Keratinocyte (primary cell): ENCODE results near the gene SYNC. TPM values are rescaled to one million over a fixed set of nuclear protein-coding genes. Genes with fewer than 3 reads are reported as not detected.

Source experiments
- DNase-seq: peaks from one replicate; pipeline ENCODE4 v3.0.0-alpha.2; 2011; ENCODE audit warnings: low read depth, missing footprints, low spot score
- FAIRE-seq: peaks from 2 replicates; lab custom pipeline; 2011; peaks lifted over from hg19 to GRCh38; lab: Jason Lieb, UNC
- H2AFZ ChIP-seq: 2 replicates; pipeline ENCODE4 v1.6.0; 2012; ENCODE audit warnings: low read length, control low read depth, inconsistent platforms; ENCODE audit not compliant: control insufficient read depth
- H3K27ac ChIP-seq: 2 replicates; pipeline ENCODE4 v1.5.1; 2011; ENCODE audit warnings: low read length; ENCODE audit not compliant: control insufficient read depth, insufficient read depth
- H3K27me3 ChIP-seq: 3 replicates; pipeline ENCODE4 v1.6.0; 2011; ENCODE audit warnings: low read length; ENCODE audit not compliant: control insufficient read depth, insufficient read depth; ENCODE audit errors: extremely low read depth
- H3K36me3 ChIP-seq, 2 experiments: 2 replicates in 1 of 2; 3 replicates in 1 of 2; pipeline ENCODE4 v1.5.1; 2011; ENCODE audit warnings: low read length in 2 of 2, mild to moderate bottlenecking in 1 of 2; ENCODE audit not compliant: control insufficient read depth in 2 of 2, insufficient read depth in 2 of 2; ENCODE audit errors: extremely low read depth in 1 of 2
- H3K4me1 ChIP-seq: 3 replicates; pipeline ENCODE4 v1.5.1; 2011; ENCODE audit warnings: low read length; ENCODE audit not compliant: control insufficient read depth, insufficient read depth; ENCODE audit errors: extremely low read depth
- H3K4me2 ChIP-seq: 3 replicates; pipeline ENCODE4 v1.6.0; 2011; ENCODE audit warnings: low read depth, low read length; ENCODE audit not compliant: control insufficient read depth, insufficient read depth; ENCODE audit errors: extremely low read depth
- H3K4me3 ChIP-seq, 3 experiments: fragments of 200-600 bp in 1 of 3; sonication (generic) in 1 of 3; 2 replicates in 2 of 3; 3 replicates in 1 of 3; pipeline ENCODE4 v1.5.1; 2011 to 2016; ENCODE audit warnings: low read length in 3 of 3, mild to moderate bottlenecking in 3 of 3, control low read depth in 2 of 3, inconsistent platforms in 1 of 3, low read depth in 1 of 3, mixed read lengths in 1 of 3, mixed run types in 1 of 3, moderate library complexity in 1 of 3; ENCODE audit not compliant: control insufficient read depth in 2 of 3, insufficient read depth in 2 of 3; ENCODE audit errors: extremely low read depth in 1 of 3
- H3K79me2 ChIP-seq: 2 replicates; pipeline ENCODE4 v1.6.0; 2012; ENCODE audit warnings: low read length; ENCODE audit not compliant: control insufficient read depth, insufficient read depth
- H3K9ac ChIP-seq: 3 replicates; pipeline ENCODE4 v1.6.0; 2011; ENCODE audit warnings: low read length; ENCODE audit not compliant: control insufficient read depth, insufficient read depth; ENCODE audit errors: extremely low read depth
- H3K9me1 ChIP-seq: 3 replicates; pipeline ENCODE4 v1.6.0; 2011; ENCODE audit warnings: low read length; ENCODE audit not compliant: control insufficient read depth, insufficient read depth; ENCODE audit errors: extremely low read depth
- H3K9me3 ChIP-seq: 2 replicates; pipeline ENCODE4 v1.5.1; 2012; ENCODE audit warnings: low read depth, low read length; ENCODE audit not compliant: control insufficient read depth
- H4K20me1 ChIP-seq: 3 replicates; pipeline ENCODE4 v1.6.0; 2011; ENCODE audit warnings: low read length; ENCODE audit not compliant: control insufficient read depth, insufficient read depth; ENCODE audit errors: extremely low read depth
- EZH2 ChIP-seq: IDR thresholded peaks from one replicate; pipeline ENCODE4 v1.6.1; 2012; ENCODE audit warnings: inconsistent platforms, mild to moderate bottlenecking, low read length, moderate library complexity
- dilution Hi-C: fragments of 300-500 bp; cut with MboI; formaldehyde crosslinking; loops from one replicate; pipeline ENCODE4 v1.7.0; 2020; ENCODE audit warnings: low sequenced_read_pairs; ENCODE audit not compliant: extremely low pct_ligation_motif_present
- polyA plus RNA-seq, 5 experiments: library from polyadenylated mRNA; depleted of rRNA in 3 of 5; stranded (reverse) in 3 of 5; stranded (forward) in 1 of 5; unstranded in 1 of 5; fragments of >200 nt; gene quantifications; 1 replicate in 1 of 5; 2 replicates in 3 of 5; 3 replicates in 1 of 5; pipeline versions ENCODE4 v1.2.1 to v1.2.3, GENCODE V29; 2011 to 2012; ENCODE audit warnings: missing spikeins in 2 of 5, low read depth in 1 of 5, low replicate concordance in 1 of 5
- TF ChIP-seq, protein P1 (sequence below), 3 experiments: IDR thresholded peaks in 1 of 3; conservative IDR thresholded peaks in 1 of 3; optimal IDR thresholded peaks in 1 of 3; 2 replicates in 2 of 3; 3 replicates in 1 of 3; pipeline versions ENCODE3 to v1.5.1; 2011; ENCODE audit warnings: low read length in 3 of 3, mild to moderate bottlenecking in 3 of 3, moderate library complexity in 2 of 3, control low read depth in 1 of 3, inconsistent platforms in 1 of 3; ENCODE audit not compliant: insufficient read depth in 2 of 3; ENCODE audit errors: extremely low read depth in 1 of 3

The SYNC gene
- polyA plus RNA-seq, 1 donor (not counting 4 experiments of a cell fraction or from before 2014, with no cell fraction given), result 11.2 TPM

DNA sequence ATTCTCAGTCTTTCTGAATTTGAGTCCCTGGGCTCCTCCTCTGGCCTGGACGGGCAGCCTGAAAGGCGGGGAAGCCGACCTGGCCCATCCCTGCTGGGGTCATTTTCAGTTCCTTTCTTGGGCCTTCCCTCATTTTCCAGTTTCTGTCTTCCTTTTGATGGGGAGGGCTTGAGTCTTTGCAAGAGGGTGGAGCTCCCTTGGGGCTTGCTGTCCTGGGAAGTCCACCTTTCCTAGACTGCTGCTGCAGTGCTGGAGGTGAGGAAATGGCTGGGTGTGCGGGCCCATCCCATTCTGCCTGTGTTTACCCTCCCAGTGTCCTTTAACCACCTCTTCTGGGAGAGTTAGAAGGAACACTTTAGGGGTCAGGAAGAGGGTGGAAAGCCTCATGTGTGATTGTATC is 40.4 kb upstream of the SYNC start:
- Histone ChIP-seq H3K9me1 (no peaks in the 10 kb centered on the region), H3K27ac (peak overlapping the region; percentile 81), H3K9ac (peak overlapping the region; percentile 87), H2AFZ (no peak overlapping the region), H3K4me2 (peak overlapping the region; percentile 99), H3K27me3 (no peaks in the 10 kb centered on the region), H3K36me3 (peaks cover 7 to 10% of the 10 kb centered on the region in 2 experiments), H4K20me1 (peaks cover 5% of the 10 kb centered on the region), H3K9me3 (no peaks in the 10 kb centered on the region), H3K4me1 (peaks cover 23% of the 10 kb centered on the region), H3K79me2 (peaks cover 54% of the 10 kb centered on the region), H3K4me3 (peak overlapping the region; percentile 72 to 82 (median 82))
- TF ChIP-seq, protein P1, sequence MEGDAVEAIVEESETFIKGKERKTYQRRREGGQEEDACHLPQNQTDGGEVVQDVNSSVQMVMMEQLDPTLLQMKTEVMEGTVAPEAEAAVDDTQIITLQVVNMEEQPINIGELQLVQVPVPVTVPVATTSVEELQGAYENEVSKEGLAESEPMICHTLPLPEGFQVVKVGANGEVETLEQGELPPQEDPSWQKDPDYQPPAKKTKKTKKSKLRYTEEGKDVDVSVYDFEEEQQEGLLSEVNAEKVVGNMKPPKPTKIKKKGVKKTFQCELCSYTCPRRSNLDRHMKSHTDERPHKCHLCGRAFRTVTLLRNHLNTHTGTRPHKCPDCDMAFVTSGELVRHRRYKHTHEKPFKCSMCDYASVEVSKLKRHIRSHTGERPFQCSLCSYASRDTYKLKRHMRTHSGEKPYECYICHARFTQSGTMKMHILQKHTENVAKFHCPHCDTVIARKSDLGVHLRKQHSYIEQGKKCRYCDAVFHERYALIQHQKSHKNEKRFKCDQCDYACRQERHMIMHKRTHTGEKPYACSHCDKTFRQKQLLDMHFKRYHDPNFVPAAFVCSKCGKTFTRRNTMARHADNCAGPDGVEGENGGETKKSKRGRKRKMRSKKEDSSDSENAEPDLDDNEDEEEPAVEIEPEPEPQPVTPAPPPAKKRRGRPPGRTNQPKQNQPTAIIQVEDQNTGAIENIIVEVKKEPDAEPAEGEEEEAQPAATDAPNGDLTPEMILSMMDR (optimal IDR thresholded peaks at IDR 0.05 in 1 of 3, IDR thresholded peaks at IDR 0.05 in 1 of 3, conservative IDR thresholded peaks at IDR 0.05 in 1 of 3; ENCODE audit: extremely low read depth in 1 of 3, insufficient read depth in 2 of 3, low read length in 3 of 3), result no peak
- TF ChIP-seq EZH2, result no peak
- FAIRE-seq (no peak), DNase-seq (no peak)
- dilution Hi-C loops, result no loop called here

DNA sequence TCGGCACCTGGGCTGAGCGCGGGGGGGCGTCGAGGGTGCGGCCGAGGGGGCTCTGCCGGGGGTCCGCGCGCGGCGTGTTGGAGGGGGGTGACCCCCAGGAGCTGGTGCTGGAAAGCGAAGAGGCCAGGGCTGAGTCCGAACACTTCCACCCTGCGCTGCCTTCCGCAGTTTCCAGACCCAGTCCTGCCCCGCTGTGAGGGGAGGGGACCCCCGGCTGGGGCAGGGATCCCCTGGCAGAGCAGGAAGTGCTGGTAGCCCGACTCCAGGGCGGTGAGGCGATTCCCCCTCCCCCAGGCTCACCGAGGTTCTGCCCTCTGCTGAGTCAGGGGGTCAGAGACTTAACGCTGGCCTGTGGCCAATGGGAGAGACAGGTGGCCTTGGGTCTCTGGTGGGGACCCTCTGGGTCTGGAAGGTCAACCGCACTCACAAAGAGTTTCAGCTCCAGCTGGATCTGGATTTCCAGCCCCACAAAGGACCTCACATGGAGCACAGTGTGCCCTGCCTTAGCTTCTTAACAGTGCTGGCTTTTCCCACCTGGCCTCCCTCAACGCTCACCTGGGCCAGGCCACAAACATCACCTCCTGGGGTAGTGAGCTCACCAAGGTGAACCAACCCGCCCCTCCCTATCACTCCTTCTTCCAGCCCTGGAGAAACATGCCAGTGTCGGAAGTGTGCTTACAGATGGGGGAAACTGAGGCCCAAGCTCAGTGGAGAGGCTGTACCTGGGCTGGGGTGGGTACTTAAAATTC is 39.8 kb upstream of the SYNC start:
- H3K9me1 ChIP-seq, result no peaks in the 10 kb centered on the region
- DNase-seq, result no peak
- H3K36me3 ChIP-seq, result peaks cover 7 to 10% of the 10 kb centered on the region in 2 experiments
- peaks cover 51% of the 10 kb centered on the region for H3K79me2 ChIP-seq
- peaks cover 27% of the 10 kb centered on the region for H3K4me1 ChIP-seq
- peak overlapping the region; percentile 39 for H2AFZ ChIP-seq
- H3K4me3 ChIP-seq, result peak overlapping the region; percentile 72 to 82 (median 82)
- H3K4me2 ChIP-seq, result peak overlapping the region; percentile 99
- H3K27ac ChIP-seq, result peak overlapping the region; percentile 81
- H3K9me3 ChIP-seq, result no peaks in the 10 kb centered on the region
- peaks cover 5% of the 10 kb centered on the region for H4K20me1 ChIP-seq
- peak; percentile 23 for FAIRE-seq
- H3K9ac ChIP-seq, result peak overlapping the region; percentile 87
- H3K27me3 ChIP-seq, result no peaks in the 10 kb centered on the region
- dilution Hi-C loops, result no loop called here
- TF ChIP-seq, protein P1 (optimal IDR thresholded peaks at IDR 0.05 in 1 of 3, IDR thresholded peaks at IDR 0.05 in 1 of 3, conservative IDR thresholded peaks at IDR 0.05 in 1 of 3; ENCODE audit: extremely low read depth in 1 of 3, insufficient read depth in 2 of 3, low read length in 3 of 3), result no peak
- TF ChIP-seq EZH2, result no peak
